WTC11 (cell line): Measurements from ENCODE around the gene ABCB10. TPM values are rescaled to one million over a fixed set of nuclear protein-coding genes. Genes with fewer than 3 reads are reported as not detected.

ENCODE experiments used
- ATAC-seq: fragments of 200-7000 bp; cut with Tn5 transposase; 2 replicates; pipeline ENCODE4 v1.10.0; 2021; ENCODE audit warnings: mild to moderate bottlenecking, moderate library complexity
- CTCF ChIA-PET: fragments of 300-600 bp; sonication (Branson Sonifier 250); formaldehyde crosslinking; loops from one replicate; lab custom pipeline; 2021; ENCODE audit warnings: antibody characterized with exemption; lab: Charles Lee
- POLR2A ChIA-PET: fragments of 350-600 bp; sonication (Branson Sonifier 250); formaldehyde crosslinking; loops from one replicate; lab custom pipeline; 2021; ENCODE audit warnings: antibody characterized with exemption; lab: Charles Lee
- DNase-seq: peaks from one replicate; pipeline ENCODE4 v3.0.0; 2021; ENCODE audit warnings: low spot score
- H3K27ac Mint-ChIP-seq: 2 replicates; pipeline ENCODE4 v1.8.0; 2021; ENCODE audit warnings: mixed read lengths
- H3K27me3 Mint-ChIP-seq: 2 replicates; pipeline ENCODE4 v1.8.0; 2021; ENCODE audit warnings: low read depth, mild to moderate bottlenecking, moderate library complexity, mixed read lengths
- H3K36me3 Mint-ChIP-seq: 2 replicates; pipeline ENCODE4 v1.8.0; 2021; ENCODE audit warnings: mixed read lengths
- H3K4me1 Mint-ChIP-seq: 2 replicates; pipeline ENCODE4 v1.8.0; 2022; ENCODE audit warnings: mixed read lengths
- H3K4me3 Mint-ChIP-seq: 2 replicates; pipeline ENCODE4 v1.8.0; 2021; ENCODE audit warnings: mild to moderate bottlenecking, moderate library complexity, mixed read lengths
- H3K9me3 Mint-ChIP-seq: 2 replicates; pipeline ENCODE4 v1.8.0; 2021; ENCODE audit warnings: mixed read lengths
- CBFB ChIP-seq: sonication (generic); formaldehyde crosslinking; IDR thresholded peaks from 2 replicates; pipeline ENCODE4 v1.8.1; 2022; ENCODE audit warnings: mild to moderate bottlenecking, low read depth, missing genetic modification reagents
- FOXJ3 ChIP-seq: sonication (generic); formaldehyde crosslinking; IDR thresholded peaks from 2 replicates; pipeline ENCODE4 v1.9.0; 2021; ENCODE audit warnings: missing genetic modification reagents, mild to moderate bottlenecking, borderline replicate concordance
- JUN ChIP-seq: sonication (generic); formaldehyde crosslinking; IDR thresholded peaks from 2 replicates; pipeline ENCODE4 v1.8.0; 2023; ENCODE audit warnings: mild to moderate bottlenecking, missing genetic modification reagents
- NFATC4 ChIP-seq: fragments of 250-450 bp; sonication (Bioruptor Pico); IDR thresholded peaks from 2 replicates; pipeline ENCODE4 v1.9.0; 2021; ENCODE audit warnings: mild to moderate bottlenecking
- NR2C2 ChIP-seq: sonication (generic); formaldehyde crosslinking; IDR thresholded peaks from 2 replicates; pipeline ENCODE4 v1.8.0; 2022; ENCODE audit warnings: mild to moderate bottlenecking, missing genetic modification reagents
- RELA ChIP-seq: sonication (generic); formaldehyde crosslinking; IDR thresholded peaks from 2 replicates; pipeline ENCODE4 v1.8.1; 2022; ENCODE audit warnings: missing genetic modification reagents, mild to moderate bottlenecking, borderline replicate concordance
- SMAD3 ChIP-seq: sonication (generic); formaldehyde crosslinking; IDR thresholded peaks from 2 replicates; pipeline ENCODE4 v1.8.0; 2022; ENCODE audit warnings: missing genetic modification reagents, mild to moderate bottlenecking, borderline replicate concordance
- SOX15 ChIP-seq: fragments of 250-450 bp; sonication (Bioruptor Pico); IDR thresholded peaks from 2 replicates; pipeline ENCODE4 v1.9.0; 2021; ENCODE audit warnings: mild to moderate bottlenecking
- TEAD1 ChIP-seq: sonication (generic); formaldehyde crosslinking; IDR thresholded peaks from 2 replicates; pipeline ENCODE4 v1.8.0; 2022; ENCODE audit warnings: mild to moderate bottlenecking, missing genetic modification reagents
- USF2 ChIP-seq: sonication (generic); formaldehyde crosslinking; IDR thresholded peaks from 2 replicates; pipeline ENCODE4 v1.8.1; 2023; ENCODE audit warnings: mild to moderate bottlenecking, missing genetic modification reagents, moderate library complexity
- ZNF219 ChIP-seq: sonication (generic); formaldehyde crosslinking; IDR thresholded peaks from 2 replicates; pipeline ENCODE4 v1.8.0; 2023; ENCODE audit warnings: missing genetic modification reagents, mild to moderate bottlenecking, borderline replicate concordance
- ZNF396 ChIP-seq: fragments of 250-450 bp; sonication (Bioruptor Pico); IDR thresholded peaks from 2 replicates; pipeline ENCODE4 v1.8.0; 2021; ENCODE audit warnings: mild to moderate bottlenecking, moderate library complexity, borderline replicate concordance
- ZNF425 ChIP-seq: fragments of 250-450 bp; sonication (Bioruptor Pico); conservative IDR thresholded peaks from 2 replicates; pipeline ENCODE4 v1.9.0; 2021; ENCODE audit warnings: mild to moderate bottlenecking
- ZNF671 ChIP-seq: fragments of 250-450 bp; sonication (Bioruptor Pico); IDR thresholded peaks from 2 replicates; pipeline ENCODE4 v1.8.0; 2021; ENCODE audit warnings: mild to moderate bottlenecking
- ZSCAN18 ChIP-seq: fragments of 250-450 bp; sonication (Bioruptor Pico); IDR thresholded peaks from 2 replicates; pipeline ENCODE4 v2.1.2; 2022; ENCODE audit warnings: mild to moderate bottlenecking, moderate library complexity
- total RNA-seq: library from RNA; stranded (reverse); gene quantifications from 3 replicates; pipeline ENCODE4 v1.2.3, GENCODE V29; 2021
- TF ChIP-seq, protein P1 (sequence below): sonication (generic); formaldehyde crosslinking; IDR thresholded peaks from 2 replicates; pipeline ENCODE4 v1.8.0; 2022; ENCODE audit warnings: mild to moderate bottlenecking, missing genetic modification reagents

Gene ABCB10
- total RNA-seq, 1 experiment from 2014 or later = 11.0 TPM

DNA sequence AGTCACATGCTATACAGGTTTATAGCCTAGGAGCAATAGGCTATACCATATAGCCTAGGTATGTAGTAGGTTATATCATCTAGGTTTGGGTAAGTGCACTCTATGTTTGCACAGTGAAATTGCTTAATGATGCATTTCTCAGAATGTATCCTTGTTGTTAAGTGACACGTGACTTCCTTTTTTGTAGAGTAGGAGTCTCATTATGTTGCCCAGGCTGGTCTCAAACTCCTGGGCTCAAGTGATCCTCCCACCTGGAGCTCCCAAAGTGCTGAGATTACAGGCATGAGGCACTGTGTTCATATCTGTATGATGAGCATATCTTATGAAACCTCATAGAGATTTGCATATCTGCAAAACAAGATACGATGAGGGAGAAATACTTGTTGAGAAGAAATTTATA, 13.8 kb upstream of the ABCB10 start (continued):
- TF ChIP-seq ZNF425 (no peak), ZNF396 (no peak), SOX15 (CRISPR knock-in tag) (no peak)

DNA sequence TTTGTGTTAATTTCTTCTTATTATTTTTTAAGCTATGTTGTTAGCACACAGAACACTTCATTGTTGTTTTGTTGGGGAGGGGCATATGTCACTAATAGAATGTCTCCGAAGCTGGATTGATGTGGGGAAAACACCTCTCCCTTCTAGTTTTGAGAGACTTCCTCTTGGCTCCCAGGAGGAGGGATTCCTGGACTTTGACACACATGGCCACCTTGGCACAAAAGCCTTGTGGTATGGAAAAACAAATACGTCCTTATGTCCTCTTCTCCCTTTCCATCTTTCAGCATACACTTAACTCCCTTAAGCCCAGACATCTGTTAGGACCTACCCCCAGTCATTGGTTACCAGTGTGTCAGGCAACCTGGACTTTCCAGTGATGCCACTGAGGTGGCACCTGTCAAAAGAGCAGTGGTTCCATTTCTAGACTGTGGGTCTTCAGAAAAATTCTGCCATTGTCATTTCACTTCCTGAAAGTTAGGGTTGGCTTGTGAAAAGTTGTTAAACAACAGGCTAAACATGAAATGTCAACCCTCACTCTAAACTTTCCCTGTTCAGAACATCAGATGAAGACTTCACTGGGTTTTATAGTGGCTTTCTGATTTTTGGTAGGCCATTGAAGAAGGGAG, 12.5 kb upstream of the ABCB10 start:
- H3K4me3 Mint-ChIP-seq = no peak overlapping the region
- H3K36me3 Mint-ChIP-seq = no peaks in the 10 kb centered on the region
- no peaks in the 10 kb centered on the region; the same call in 1 of the 2 replicates for H3K27me3 Mint-ChIP-seq
- POLR2A ChIA-PET = no interaction called here
- H3K27ac Mint-ChIP-seq = no peak overlapping the region
- H3K4me1 Mint-ChIP-seq = no peaks in the 10 kb centered on the region
- TF ChIP-seq CBFB (CRISPR knock-in tag) = no peak
- TF ChIP-seq RELA (CRISPR knock-in tag) = no peak
- TF ChIP-seq ZNF425 = no peak
- TF ChIP-seq FOXJ3 = no peak
- TF ChIP-seq TEAD1 (CRISPR knock-in tag) = no peak
- TF ChIP-seq NR2C2 (CRISPR knock-in tag) = no peak
- no peak for TF ChIP-seq JUN (CRISPR knock-in tag)
- TF ChIP-seq ZSCAN18 (CRISPR knock-in tag) = no peak
- ATAC-seq (no peak), DNase-seq (no peak)
- CTCF ChIA-PET = interaction anchor here (2.2 kb wide), 1 partner anchor 12 kb away, joined by 5 read pairs; the partner anchor contains the start of gene ABCB10
- H3K9me3 Mint-ChIP-seq = no peaks in the 10 kb centered on the region

DNA sequence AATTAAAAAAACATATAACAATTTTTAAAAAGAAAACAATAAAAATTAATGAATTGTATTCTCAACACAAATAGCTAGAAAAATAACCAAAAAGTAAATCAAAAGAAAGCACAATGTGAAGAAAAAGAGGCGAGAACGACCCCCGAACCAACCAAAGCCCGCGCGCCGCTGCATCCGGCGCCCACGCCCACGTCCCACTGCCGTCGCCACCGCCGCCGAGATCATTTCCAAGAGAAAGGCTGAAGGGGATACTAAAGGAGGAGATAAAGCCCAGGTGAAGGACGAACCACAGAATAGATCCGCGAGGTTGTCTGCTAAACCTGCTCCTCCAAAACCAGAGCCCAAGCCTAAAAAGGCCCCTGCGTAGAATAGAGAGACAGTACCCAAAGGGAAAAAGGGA, 11.8 kb upstream of the ABCB10 start:
- Mint-ChIP-seq H3K4me1 (no peaks in the 10 kb centered on the region), H3K27ac (no peak overlapping the region), H3K36me3 (no peaks in the 10 kb centered on the region), H3K27me3 (no peaks in the 10 kb centered on the region; the same call in 1 of the 2 replicates), H3K9me3 (no peaks in the 10 kb centered on the region), H3K4me3 (no peak overlapping the region)
- ATAC-seq (no peak), DNase-seq (no peak)
- ChIA-PET CTCF (interaction anchor here (2.2 kb wide), 1 partner anchor 12 kb away, joined by 5 read pairs; the partner anchor contains the start of gene ABCB10), POLR2A (no interaction called here)
- TF ChIP-seq ZNF671 (no peak), SMAD3 (CRISPR knock-in tag) (no peak), NFATC4 (no peak), ZNF219 (CRISPR knock-in tag) (no peak), USF2 (CRISPR knock-in tag) (no peak)
- TF ChIP-seq, protein P1, sequence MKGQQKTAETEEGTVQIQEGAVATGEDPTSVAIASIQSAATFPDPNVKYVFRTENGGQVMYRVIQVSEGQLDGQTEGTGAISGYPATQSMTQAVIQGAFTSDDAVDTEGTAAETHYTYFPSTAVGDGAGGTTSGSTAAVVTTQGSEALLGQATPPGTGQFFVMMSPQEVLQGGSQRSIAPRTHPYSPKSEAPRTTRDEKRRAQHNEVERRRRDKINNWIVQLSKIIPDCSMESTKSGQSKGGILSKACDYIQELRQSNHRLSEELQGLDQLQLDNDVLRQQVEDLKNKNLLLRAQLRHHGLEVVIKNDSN (CRISPR knock-in tag) = no peak
